Left ventricle myocardium inferior (tissue), 1 donor: ENCODE results near the gene ZNF438. TPM values are rescaled to one million over a fixed set of nuclear protein-coding genes. Genes with fewer than 3 reads are reported as not detected.
A peak's percentile ranks its signal among the peaks of the same experiment; 100 is the strongest.

Experiments
- DNase-seq: peaks from one replicate; pipeline ENCODE4 v3.0.0-alpha.2; 2020
- H3K27ac ChIP-seq: fragments of 200-600 bp; replicated peaks from 2 replicates; pipeline ENCODE4 v1.8.0; 2021
- H3K27me3 ChIP-seq: fragments of 200-600 bp; 2 replicates; pipeline ENCODE4 v1.8.0; 2021; ENCODE audit warnings: low read depth
- H3K36me3 ChIP-seq: fragments of 200-600 bp; 2 replicates; pipeline ENCODE4 v1.8.0; 2021
- H3K4me1 ChIP-seq: fragments of 200-600 bp; 2 replicates; pipeline ENCODE4 v1.8.0; 2021
- H3K4me3 ChIP-seq: fragments of 200-600 bp; 2 replicates; pipeline ENCODE4 v1.8.0; 2021; ENCODE audit warnings: mild to moderate bottlenecking, moderate library complexity
- H3K9me3 ChIP-seq: fragments of 200-600 bp; replicated peaks from 2 replicates; pipeline ENCODE4 v1.8.0; 2021
- CTCF ChIP-seq: fragments of 200-600 bp; IDR thresholded peaks from 2 replicates; pipeline ENCODE4 v1.8.0; 2021; ENCODE audit warnings: antibody characterized with exemption, mild to moderate bottlenecking, borderline replicate concordance
- intact Hi-C: fragments of 100-400 bp; cut with micrococcal nuclease; formaldehyde crosslinking; loops from one replicate; pipeline ENCODE4 v1.11.0; 2022
- total RNA-seq: library from RNA; stranded (reverse); fragmentation: NEBNext Ultra II Directional; extraction: Animal tissue kit (Norgen Biotek cat#: 25700); gene quantifications from one replicate; pipeline ENCODE4 v1.2.1, GENCODE V29; 2021
- donor health status: DM: no; HTN: yes; CAD: no; lungs with severe emphysema.

Gene ZNF438
- total RNA-seq, 1 donor from 2014 or later, result 13.2 TPM

GRCh38 chr10:30827531-30828120 lies 204.0 kb downstream of the ZNF438 start:
- intact Hi-C loops, result no loop called here
- peaks cover 12% of the 10 kb centered on the region for H3K27me3 ChIP-seq
- H3K27ac ChIP-seq, result no peak overlapping the region
- H3K9me3 ChIP-seq, result no peaks in the 10 kb centered on the region
- TF ChIP-seq CTCF, result no peak
- H3K36me3 ChIP-seq, result no peaks in the 10 kb centered on the region
- H3K4me3 ChIP-seq, result peak overlapping the region; percentile 34
- H3K4me1 ChIP-seq, result peaks cover 18% of the 10 kb centered on the region
- DNase-seq, result no peak

- H3K4me3 ChIP-seq, result no peak overlapping the region
- no peaks in the 10 kb centered on the region for H3K9me3 ChIP-seq
- no peaks in the 10 kb centered on the region for H3K36me3 ChIP-seq
- H3K27me3 ChIP-seq, result peaks cover 12% of the 10 kb centered on the region
- DNase-seq, result no peak
- no peak overlapping the region for H3K27ac ChIP-seq
- intact Hi-C loops, result no loop called here
- peaks cover 18% of the 10 kb centered on the region for H3K4me1 ChIP-seq
- TF ChIP-seq CTCF, result no peak
Measured at GRCh38 chr10:30826679-30827078, 205.0 kb downstream of the ZNF438 start.

GRCh38 chr10:30825495-30825894 lies 206.2 kb downstream of the ZNF438 start:
- no peak for TF ChIP-seq CTCF
- no peaks in the 10 kb centered on the region for H3K36me3 ChIP-seq
- peaks cover 12% of the 10 kb centered on the region for H3K27me3 ChIP-seq
- H3K4me1 ChIP-seq, result peaks cover 28% of the 10 kb centered on the region
- H3K4me3 ChIP-seq, result no peak overlapping the region
- no peaks in the 10 kb centered on the region for H3K9me3 ChIP-seq
- DNase-seq, result no peak
- no peak overlapping the region for H3K27ac ChIP-seq
- intact Hi-C loops, result no loop called here

- Histone ChIP-seq H3K9me3 (no peaks in the 10 kb centered on the region), H3K4me3 (no peak overlapping the region), H3K36me3 (no peaks in the 10 kb centered on the region), H3K27me3 (peaks cover 12% of the 10 kb centered on the region), H3K27ac (no peak overlapping the region), H3K4me1 (peaks cover 28% of the 10 kb centered on the region)
- no peak for TF ChIP-seq CTCF
- no peak for DNase-seq
- intact Hi-C loops, result no loop called here
Measured at GRCh38 chr10:30825022-30825421, 206.6 kb downstream of the ZNF438 start.

GRCh38 chr10:30823651-30824050 lies 208.0 kb downstream of the ZNF438 start:
- intact Hi-C loops, result no loop called here
- no peak for TF ChIP-seq CTCF
- Histone ChIP-seq H3K9me3 (no peaks in the 10 kb centered on the region), H3K27ac (no peak overlapping the region), H3K4me3 (no peak overlapping the region), H3K36me3 (no peaks in the 10 kb centered on the region), H3K4me1 (peaks cover 30% of the 10 kb centered on the region), H3K27me3 (peaks cover 12% of the 10 kb centered on the region)
- no peak for DNase-seq
